Gastrocnemius medialis (tissue), 4 donors: ENCODE results near the gene KRTAP5-11. TPM values are rescaled to one million over a fixed set of nuclear protein-coding genes. Genes with fewer than 3 reads are reported as not detected.
"Not testable (repeated sequence)": the region's sequence is repeated elsewhere in the genome, so short reads cannot be mapped to it uniquely, and the experiment has no call there.

ENCODE experiments used
- ATAC-seq, 2 donors: fragments of 150-250 bp; one replicate each; pipeline ENCODE4 v1.9.1; 2016
- DNase-seq, 2 donors: peaks; one replicate each; pipeline ENCODE4 v3.0.0-alpha.2; 2019
- H3K27ac ChIP-seq, 4 donors: fragments of 200-600 bp; sonication (generic); 1 replicate in 1 of 4; 2 replicates in 3 of 4; pipeline ENCODE4 v1.5.1; 2016 to 2018; ENCODE audit warnings: mild to moderate bottlenecking in 2 of 4, moderate library complexity in 1 of 4
- H3K27me3 ChIP-seq, 3 donors: fragments of 200-600 bp; sonication (generic) in 2 of 3; 1 replicate in 1 of 3; 2 replicates in 2 of 3; pipeline versions ENCODE4 v1.5.1 to v1.6.0; 2016 to 2019; ENCODE audit warnings: mild to moderate bottlenecking in 1 of 3, moderate library complexity in 1 of 3
- H3K36me3 ChIP-seq, 2 donors: fragments of 200-600 bp; sonication (generic) in 1 of 2; one replicate each; pipeline ENCODE4 v1.5.1; 2017 to 2018
- H3K4me1 ChIP-seq, 2 donors: fragments of 200-600 bp; sonication (generic) in 1 of 2; one replicate each; pipeline ENCODE4 v1.5.1; 2016 to 2017; ENCODE audit warnings: mild to moderate bottlenecking in 2 of 2
- H3K4me3 ChIP-seq, 4 donors: fragments of 200-600 bp; sonication (generic) in 3 of 4; 1 replicate in 1 of 4; 2 replicates in 3 of 4; pipeline ENCODE4 v1.5.1; 2016 to 2019; ENCODE audit warnings: mild to moderate bottlenecking in 2 of 4
- H3K9me3 ChIP-seq, 3 donors: fragments of 200-600 bp; sonication (generic) in 2 of 3; 1 replicate in 1 of 3; 2 replicates in 2 of 3; pipeline ENCODE4 v1.5.1; 2016 to 2019
- CTCF ChIP-seq, 5 experiments: fragments of 450-650 bp in 3 of 5; fragments of 200-600 bp in 2 of 5; sonication (generic) in 2 of 5; IDR thresholded peaks in 4 of 5; conservative IDR thresholded peaks in 1 of 5; 1 replicate in 4 of 5; 2 replicates in 1 of 5; pipeline ENCODE4 v1.5.1; 2016 to 2019; ENCODE audit warnings: antibody characterized with exemption in 5 of 5, mild to moderate bottlenecking in 3 of 5, moderate library complexity in 3 of 5
- POLR2A ChIP-seq, 2 donors: fragments of 450-650 bp; IDR thresholded peaks; one replicate each; pipeline ENCODE4 v1.6.1; 2017; ENCODE audit warnings: antibody characterized with exemption in 2 of 2, mild to moderate bottlenecking in 2 of 2, moderate library complexity in 2 of 2
- in situ Hi-C, 4 donors: fragments of 200-750 bp; cut with MboI; loops; one replicate each; pipeline versions ENCODE4 v1.15.0 to v1.8.0; 2017; ENCODE audit warnings: low sequenced_read_pairs in 4 of 4
- intact Hi-C: fragments of 100-400 bp; cut with DNase I; formaldehyde crosslinking; loops from one replicate; pipeline ENCODE4 v1.15.1; 2023; ENCODE audit warnings: low total_unique reads
- total RNA-seq, 4 donors: library from RNA; depleted of rRNA; stranded (reverse); fragments of >200 nt; gene quantifications; one replicate each; pipeline versions ENCODE4 v1.1.0 to v1.2.3, GENCODE V29; 2016

KRTAP5-11 gene
- total RNA-seq = not detected

- DNase-seq = no peak
- Histone ChIP-seq H3K27ac (no peak within 1 kb of the TSS), H3K9me3 (no peaks in the 10 kb centered on the region), H3K36me3 (no peaks in the 10 kb centered on the region), H3K4me1 (no peaks in the 10 kb centered on the region), H3K27me3 (peaks cover 0 to 3% (median 0%) of the 10 kb centered on the region in 3 donors), H3K4me3 (no peak within 1 kb of the TSS)
- TF ChIP-seq POLR2A (IDR thresholded peaks at IDR 0.05) (no peak), CTCF (IDR thresholded peaks at IDR 0.05 in 4 of 5, conservative IDR thresholded peaks at IDR 0.05 in 1 of 5) (no peak)
- ATAC-seq = no peak
- in situ Hi-C loops (no loop called here), intact Hi-C loops (no loop called here)
Observed at GRCh38 chr11:71582309-71582895, at the start of gene KRTAP5-11. TSS of gene KRTAP5-11 (minus strand) at chr11:71582875. CDS start at chr11:71582837, 38 bp downstream.

GRCh38 chr11:71631551-71631950 lies 48.9 kb upstream of the KRTAP5-11 start:
- H3K4me1 ChIP-seq, H3K9me3 ChIP-seq, H3K27ac ChIP-seq, H3K27me3 ChIP-seq, H3K4me3 ChIP-seq, ATAC-seq, intact Hi-C loops, DNase-seq, in situ Hi-C loops, H3K36me3 ChIP-seq: not testable (repeated sequence)

- H3K27ac ChIP-seq, H3K4me1 ChIP-seq, H3K4me3 ChIP-seq, in situ Hi-C loops, H3K36me3 ChIP-seq, H3K27me3 ChIP-seq, intact Hi-C loops, H3K9me3 ChIP-seq, ATAC-seq, DNase-seq: not testable (repeated sequence)
Observed at GRCh38 chr11:71630071-71630470, 47.4 kb upstream of the KRTAP5-11 start.

GRCh38 chr11:71628943-71629342 lies 46.3 kb upstream of the KRTAP5-11 start:
- H3K27ac ChIP-seq, H3K27me3 ChIP-seq, ATAC-seq, H3K9me3 ChIP-seq, intact Hi-C loops, H3K4me1 ChIP-seq, DNase-seq, H3K4me3 ChIP-seq, H3K36me3 ChIP-seq, in situ Hi-C loops: not testable (repeated sequence)

GRCh38 chr11:71623226-71623625 lies 40.6 kb upstream of the KRTAP5-11 start:
- H3K36me3 ChIP-seq, H3K27ac ChIP-seq, ATAC-seq, H3K4me3 ChIP-seq, intact Hi-C loops, H3K27me3 ChIP-seq, in situ Hi-C loops, DNase-seq, H3K4me1 ChIP-seq, H3K9me3 ChIP-seq: not testable (repeated sequence)

- H3K4me1 ChIP-seq, H3K4me3 ChIP-seq, in situ Hi-C loops, H3K27ac ChIP-seq, intact Hi-C loops, H3K27me3 ChIP-seq, H3K9me3 ChIP-seq, H3K36me3 ChIP-seq, ATAC-seq, DNase-seq: not testable (repeated sequence)
Observed at GRCh38 chr11:71622561-71622960, 39.9 kb upstream of the KRTAP5-11 start.

GRCh38 chr11:71615003-71615402 lies 32.3 kb upstream of the KRTAP5-11 start:
- H3K36me3 ChIP-seq, H3K27me3 ChIP-seq, H3K9me3 ChIP-seq, intact Hi-C loops, in situ Hi-C loops, H3K27ac ChIP-seq, H3K4me1 ChIP-seq, ATAC-seq, DNase-seq, H3K4me3 ChIP-seq: not testable (repeated sequence)

GRCh38 chr11:71614366-71614917 lies 31.8 kb upstream of the KRTAP5-11 start:
- H3K27me3 ChIP-seq, H3K36me3 ChIP-seq, in situ Hi-C loops, H3K9me3 ChIP-seq, H3K4me1 ChIP-seq, ATAC-seq, H3K27ac ChIP-seq, DNase-seq, H3K4me3 ChIP-seq, intact Hi-C loops: not testable (repeated sequence)

GRCh38 chr11:71613931-71614330 lies 31.3 kb upstream of the KRTAP5-11 start:
- H3K27ac ChIP-seq, H3K9me3 ChIP-seq, in situ Hi-C loops, intact Hi-C loops, H3K4me1 ChIP-seq, DNase-seq, H3K27me3 ChIP-seq, H3K36me3 ChIP-seq, H3K4me3 ChIP-seq, ATAC-seq: not testable (repeated sequence)

- H3K9me3 ChIP-seq, H3K27ac ChIP-seq, DNase-seq, H3K36me3 ChIP-seq, H3K4me3 ChIP-seq, intact Hi-C loops, in situ Hi-C loops, H3K4me1 ChIP-seq, ATAC-seq: not testable (repeated sequence)
- peaks cover 17 to 22% (median 20%) of the 10 kb centered on the region in 3 donors for H3K27me3 ChIP-seq
Observed at GRCh38 chr11:71611218-71611910, 28.7 kb upstream of the KRTAP5-11 start.

GRCh38 chr11:71608272-71608671 lies 25.6 kb upstream of the KRTAP5-11 start:
- H3K9me3 ChIP-seq, H3K4me3 ChIP-seq, H3K27ac ChIP-seq, H3K36me3 ChIP-seq, DNase-seq, ATAC-seq, in situ Hi-C loops, H3K4me1 ChIP-seq, intact Hi-C loops: not testable (repeated sequence)
- peaks cover 17 to 24% (median 22%) of the 10 kb centered on the region in 3 donors for H3K27me3 ChIP-seq
